BLaER1 (cell line): ENCODE data around the gene DPY19L3.
A peak's percentile ranks its signal among the peaks of the same experiment; 100 is the strongest.

Source experiments
- H3K27ac ChIP-seq: shearing (Covaris generic); formaldehyde crosslinking; 2 replicates; pipeline ENCODE4 v1.8.1; 2022
- H3K27me3 ChIP-seq: shearing (Covaris generic); formaldehyde crosslinking; 2 replicates; pipeline ENCODE4 v1.8.1; 2022
- H3K36me3 ChIP-seq: shearing (Covaris generic); formaldehyde crosslinking; 2 replicates; pipeline ENCODE4 v1.8.1; 2022
- H3K4me1 ChIP-seq: shearing (Covaris generic); formaldehyde crosslinking; 2 replicates; pipeline ENCODE4 v1.8.1; 2022
- H3K4me2 ChIP-seq: shearing (Covaris generic); formaldehyde crosslinking; 2 replicates; pipeline ENCODE4 v1.8.1; 2022
- H3K4me3 ChIP-seq: shearing (Covaris generic); formaldehyde crosslinking; 2 replicates; pipeline ENCODE4 v1.8.1; 2022
- H3K9ac ChIP-seq: shearing (Covaris generic); formaldehyde crosslinking; 2 replicates; pipeline ENCODE4 v1.8.1; 2022
- H3K9me3 ChIP-seq: shearing (Covaris generic); formaldehyde crosslinking; 2 replicates; pipeline ENCODE4 v1.8.1; 2022
- H4K20me1 ChIP-seq: shearing (Covaris generic); formaldehyde crosslinking; 2 replicates; pipeline ENCODE4 v1.8.1; 2022
- Cebpa-rat ChIP-seq: shearing (Covaris generic); IDR thresholded peaks from 2 replicates; pipeline ENCODE4 v1.8.1; 2022

DPY19L3 gene

GRCh38 chr19:32405431-32406160, at the start of gene DPY19L3:
Gene DPY19L3 (plus strand): TSS chr19:32405770. CDS start chr19:32408254, 2,484 bp downstream.
- no peaks in the 10 kb centered on the region for H3K27me3 ChIP-seq

GRCh38 chr19:32357720-32358119, 47.9 kb upstream of the DPY19L3 start:
- Histone ChIP-seq H3K27ac (no peak overlapping the region), H3K4me2 (no peak overlapping the region), H3K36me3 (peaks cover 96% of the 10 kb centered on the region)

More at GRCh38 chr19:32405431-32406160, at the start of gene DPY19L3:
- H3K4me2 ChIP-seq: peak within 1 kb of the TSS; percentile 82
- peaks cover 23% of the 10 kb centered on the region for H3K4me1 ChIP-seq
- H3K9me3 ChIP-seq: no peaks in the 10 kb centered on the region
- H3K4me3 ChIP-seq: peak within 1 kb of the TSS; percentile 90
- peak within 1 kb of the TSS; percentile 93 for H3K9ac ChIP-seq
- H3K27ac ChIP-seq: peak within 1 kb of the TSS; percentile 96
- no peaks in the 10 kb centered on the region for H4K20me1 ChIP-seq
- peaks cover 30% of the 10 kb centered on the region for H3K36me3 ChIP-seq
- TF ChIP-seq Cebpa-rat: no peak

GRCh38 chr19:32358321-32358720, 47.2 kb upstream of the DPY19L3 start:
- H3K9ac ChIP-seq: no peak overlapping the region
- no peaks in the 10 kb centered on the region for H3K9me3 ChIP-seq
- no peaks in the 10 kb centered on the region for H3K27me3 ChIP-seq
- peaks cover 72% of the 10 kb centered on the region for H4K20me1 ChIP-seq
- TF ChIP-seq Cebpa-rat: no peak
- H3K4me3 ChIP-seq: no peak overlapping the region
- no peak overlapping the region for H3K4me2 ChIP-seq
- H3K36me3 ChIP-seq: peaks cover 96% of the 10 kb centered on the region
- no peaks in the 10 kb centered on the region for H3K4me1 ChIP-seq
- H3K27ac ChIP-seq: no peak overlapping the region

More at GRCh38 chr19:32357720-32358119, 47.9 kb upstream of the DPY19L3 start:
- H4K20me1 ChIP-seq: peaks cover 66% of the 10 kb centered on the region
- H3K4me3 ChIP-seq: no peak overlapping the region
- H3K27me3 ChIP-seq: no peaks in the 10 kb centered on the region
- no peaks in the 10 kb centered on the region for H3K9me3 ChIP-seq
- no peak for TF ChIP-seq Cebpa-rat
- no peaks in the 10 kb centered on the region for H3K4me1 ChIP-seq
- H3K9ac ChIP-seq: no peak overlapping the region

- H3K9me3 ChIP-seq: no peaks in the 10 kb centered on the region
- TF ChIP-seq Cebpa-rat: no peak
- H3K9ac ChIP-seq: no peak overlapping the region
- no peaks in the 10 kb centered on the region for H3K4me1 ChIP-seq
- peaks cover 96% of the 10 kb centered on the region for H3K36me3 ChIP-seq
- no peak overlapping the region for H3K4me3 ChIP-seq
- H3K27ac ChIP-seq: no peak overlapping the region
- peaks cover 80% of the 10 kb centered on the region for H4K20me1 ChIP-seq
- no peaks in the 10 kb centered on the region for H3K27me3 ChIP-seq
- no peak overlapping the region for H3K4me2 ChIP-seq
Observed at GRCh38 chr19:32359581-32359980, 46.0 kb upstream of the DPY19L3 start.

- H3K36me3 ChIP-seq: peaks cover 95% of the 10 kb centered on the region
- no peak overlapping the region for H3K27ac ChIP-seq
- H3K9ac ChIP-seq: no peak overlapping the region
- no peak overlapping the region for H3K4me3 ChIP-seq
- H4K20me1 ChIP-seq: peaks cover 76% of the 10 kb centered on the region
- no peaks in the 10 kb centered on the region for H3K27me3 ChIP-seq
- TF ChIP-seq Cebpa-rat: no peak
- H3K9me3 ChIP-seq: no peaks in the 10 kb centered on the region
- H3K4me1 ChIP-seq: no peaks in the 10 kb centered on the region
- H3K4me2 ChIP-seq: no peak overlapping the region
Observed at GRCh38 chr19:32361574-32362317, 43.8 kb upstream of the DPY19L3 start.

- H3K4me3 ChIP-seq: no peak overlapping the region
- no peaks in the 10 kb centered on the region for H3K9me3 ChIP-seq
- H3K9ac ChIP-seq: no peak overlapping the region
- H4K20me1 ChIP-seq: peaks cover 78% of the 10 kb centered on the region
- H3K27ac ChIP-seq: no peak overlapping the region
- TF ChIP-seq Cebpa-rat: no peak
- H3K4me2 ChIP-seq: no peak overlapping the region
- H3K27me3 ChIP-seq: no peaks in the 10 kb centered on the region
- peaks cover 95% of the 10 kb centered on the region for H3K36me3 ChIP-seq
- no peaks in the 10 kb centered on the region for H3K4me1 ChIP-seq
Observed at GRCh38 chr19:32362318-32362691, 43.3 kb upstream of the DPY19L3 start.

GRCh38 chr19:32363175-32363574, 42.4 kb upstream of the DPY19L3 start:
- H3K27ac ChIP-seq: no peak overlapping the region

GRCh38 chr19:32363632-32364031, 41.9 kb upstream of the DPY19L3 start:
- Histone ChIP-seq H3K4me1 (no peaks in the 10 kb centered on the region), H3K4me3 (no peak overlapping the region), H3K27me3 (no peaks in the 10 kb centered on the region), H4K20me1 (peaks cover 78% of the 10 kb centered on the region), H3K27ac (no peak overlapping the region), H3K36me3 (peaks cover 96% of the 10 kb centered on the region), H3K9me3 (no peaks in the 10 kb centered on the region), H3K9ac (no peak overlapping the region), H3K4me2 (no peak overlapping the region)
- no peak for TF ChIP-seq Cebpa-rat

More at GRCh38 chr19:32363175-32363574, 42.4 kb upstream of the DPY19L3 start:
- TF ChIP-seq Cebpa-rat: no peak
- Histone ChIP-seq H4K20me1 (peaks cover 78% of the 10 kb centered on the region), H3K9me3 (no peaks in the 10 kb centered on the region), H3K36me3 (peaks cover 96% of the 10 kb centered on the region), H3K9ac (no peak overlapping the region), H3K4me1 (no peaks in the 10 kb centered on the region), H3K4me3 (no peak overlapping the region), H3K4me2 (no peak overlapping the region), H3K27me3 (no peaks in the 10 kb centered on the region)

- Histone ChIP-seq H3K27ac (no peak overlapping the region), H3K36me3 (peaks cover 96% of the 10 kb centered on the region), H3K9ac (no peak overlapping the region), H3K4me1 (no peaks in the 10 kb centered on the region), H3K4me3 (no peak overlapping the region), H3K27me3 (no peaks in the 10 kb centered on the region), H4K20me1 (peaks cover 78% of the 10 kb centered on the region), H3K9me3 (no peaks in the 10 kb centered on the region), H3K4me2 (no peak overlapping the region)
- no peak for TF ChIP-seq Cebpa-rat
Observed at GRCh38 chr19:32364040-32364439, 41.5 kb upstream of the DPY19L3 start.

GRCh38 chr19:32367063-32367462, 38.5 kb upstream of the DPY19L3 start:
- Histone ChIP-seq H3K36me3 (peaks cover 96% of the 10 kb centered on the region), H3K4me2 (no peak overlapping the region), H3K27ac (no peak overlapping the region), H3K27me3 (no peaks in the 10 kb centered on the region), H3K4me3 (no peak overlapping the region), H3K4me1 (no peaks in the 10 kb centered on the region), H3K9me3 (no peaks in the 10 kb centered on the region), H4K20me1 (peaks cover 93% of the 10 kb centered on the region), H3K9ac (no peak overlapping the region)
- no peak for TF ChIP-seq Cebpa-rat
